K562 (cell line): ENCODE measurements around the gene QPRT. TPM values are rescaled to one million over a fixed set of nuclear protein-coding genes. Genes with fewer than 3 reads are reported as not detected.
A peak's percentile ranks its signal among the peaks of the same experiment; 100 is the strongest.
"Not testable (repeated sequence)": the region's sequence is repeated elsewhere in the genome, so short reads cannot be mapped to it uniquely, and the experiment has no call there.

ENCODE experiments used
- ATAC-seq: fragments of 200-7000 bp; cut with Tn5 transposase; 3 replicates; pipeline ENCODE4 v1.9.1; 2020; ENCODE audit warnings: moderate library complexity
- BruUV-seq: library from RNA; stranded (reverse); fragments of 400-500 nt; replicated peaks from 2 replicates; lab custom pipeline; 2021; lab: Mats Ljungman, UMichigan
- CTCF ChIA-PET: fragments of 300-600 bp; formaldehyde crosslinking; extraction: SDS; loops from one replicate; lab custom pipeline; 2021; ENCODE audit warnings: low intra/inter-chr PET ratio; lab: Yijun Ruan, JAX
- POLR2A ChIA-PET: fragments of 300-600, 350-650 bp; sonication (Branson Sonifier 250); formaldehyde crosslinking; extraction: SDS; loops from one replicate; lab custom pipeline; 2021; ENCODE audit warnings: antibody characterized with exemption, inconsistent platforms; lab: Yijun Ruan, JAX
- DNase-seq, 4 experiments: peaks; one replicate each; pipeline versions ENCODE4 v3.0.0 to v3.0.0-alpha.2; 2011 to 2018; ENCODE audit warnings: low spot score in 3 of 4, mixed read lengths in 3 of 4; ENCODE audit errors: extremely low read depth in 1 of 4
- FAIRE-seq: peaks from 2 replicates; lab custom pipeline; 2011; peaks lifted over from hg19 to GRCh38; lab: Jason Lieb, UNC
- H2AFZ ChIP-seq: 2 replicates; pipeline ENCODE4 v1.6.0; 2011; ENCODE audit warnings: low read depth, low read length, control low read depth, inconsistent platforms
- H3K27ac ChIP-seq: fragments of 200-600 bp; 3 replicates; pipeline ENCODE4 v1.8.0; 2011; ENCODE audit warnings: low read depth, mild to moderate bottlenecking, control low read depth, inconsistent platforms, low read length, moderate library complexity, mixed read lengths; ENCODE audit errors: extremely low read depth
- H3K27me3 ChIP-seq, 2 experiments: fragments of 300-600 bp in 1 of 2; 2 replicates in 1 of 2; 3 replicates in 1 of 2; pipeline versions ENCODE4 v1.6.0 to v1.8.0; 2011; ENCODE audit warnings: inconsistent platforms in 2 of 2, low read length in 2 of 2, mild to moderate bottlenecking in 1 of 2, mixed read lengths in 1 of 2, moderate library complexity in 1 of 2; ENCODE audit not compliant: control insufficient read depth in 2 of 2, insufficient read depth in 2 of 2
- H3K36me3 ChIP-seq: fragments of 300-600 bp; 3 replicates; pipeline ENCODE4 v1.8.0; 2011; ENCODE audit warnings: mild to moderate bottlenecking, low read length, inconsistent platforms; ENCODE audit not compliant: control insufficient read depth, insufficient read depth
- H3K4me1 ChIP-seq, 2 experiments: fragments of 200-600 bp in 1 of 2; replicated peaks in 1 of 2; 2 replicates in 1 of 2; 3 replicates in 1 of 2; pipeline versions ENCODE4 v1.5.1 to v1.8.0; 2011; ENCODE audit warnings: inconsistent platforms in 2 of 2, low read length in 2 of 2, mild to moderate bottlenecking in 1 of 2, mixed read lengths in 1 of 2, moderate library complexity in 1 of 2; ENCODE audit not compliant: control insufficient read depth in 2 of 2, insufficient read depth in 2 of 2
- H3K4me2 ChIP-seq: 2 replicates; pipeline ENCODE4 v1.6.1; 2011; ENCODE audit warnings: low read length, control low read depth, inconsistent platforms, mixed read lengths; ENCODE audit not compliant: insufficient read depth
- H3K4me3 ChIP-seq: fragments of 200-600 bp; sonication (generic), shearing (Covaris generic); 2 replicates; pipeline ENCODE4 v1.5.1; 2016; ENCODE audit warnings: control low read depth, inconsistent platforms
- H3K79me2 ChIP-seq: fragments of 200-600 bp; 3 replicates; pipeline ENCODE4 v1.8.0; 2011; ENCODE audit warnings: low read length, inconsistent platforms; ENCODE audit not compliant: control insufficient read depth, insufficient read depth
- H3K9ac ChIP-seq, 2 experiments: 2 replicates each; pipeline versions ENCODE4 v1.6.0 to v1.6.1; 2011; ENCODE audit warnings: low read depth in 2 of 2, low read length in 2 of 2, control low read depth in 1 of 2, inconsistent platforms in 1 of 2, mild to moderate bottlenecking in 1 of 2, mixed read lengths in 1 of 2; ENCODE audit not compliant: insufficient read depth in 1 of 2
- H3K9me1 ChIP-seq: one replicate; pipeline ENCODE4 v1.6.0; 2011; ENCODE audit warnings: inconsistent platforms, mild to moderate bottlenecking, low read length, moderate library complexity; ENCODE audit not compliant: control insufficient read depth, insufficient read depth
- H3K9me3 ChIP-seq: replicated peaks from 2 replicates; pipeline ENCODE4 v1.5.1; 2011; ENCODE audit warnings: low read depth, low read length, inconsistent platforms; ENCODE audit not compliant: control insufficient read depth, insufficient read depth
- H4K20me1 ChIP-seq: replicated peaks from 2 replicates; pipeline ENCODE4 v1.6.1; 2011; ENCODE audit warnings: low read length, inconsistent platforms, mixed read lengths; ENCODE audit not compliant: control insufficient read depth, insufficient read depth
- C11orf30 ChIP-seq: fragments of 450-650 bp; IDR thresholded peaks from 2 replicates; pipeline ENCODE4 v1.6.1; 2016; ENCODE audit warnings: low read depth, mild to moderate bottlenecking
- EHMT2 ChIP-seq: fragments of 450-650 bp; IDR thresholded peaks from 2 replicates; pipeline ENCODE4 v1.6.1; 2018; ENCODE audit warnings: antibody characterized with exemption
- NCOA1 ChIP-seq: fragments of 450-650 bp; IDR thresholded peaks from 2 replicates; pipeline ENCODE4 v1.6.1; 2016; ENCODE audit warnings: low read depth
- YBX1 ChIP-seq: fragments of 450-650 bp; IDR thresholded peaks from 2 replicates; pipeline ENCODE4 v1.7.1; 2016; ENCODE audit warnings: mild to moderate bottlenecking
- ZNF316 ChIP-seq: fragments of 450-650 bp; IDR thresholded peaks from 2 replicates; pipeline ENCODE4 v1.6.1; 2016
- WGBS: fragments of 100-300 bp; shearing (Covaris generic); methylation state at CpG from one replicate; pipeline ENCODE4 v1.1.6; 2016; ENCODE audit warnings: low coverage, mixed read lengths; ENCODE audit not compliant: insufficient coverage; ENCODE audit errors: missing lambda C conversion rate; 5-methylcytosine and 5-hydroxymethylcytosine counted together
- in situ Hi-C: fragments of 300-500 bp; cut with MboI; formaldehyde crosslinking; loops from 4 replicates; pipeline ENCODE4 v1.15.0; 2018; ENCODE audit warnings: inconsistent platforms, mixed read lengths
- intact Hi-C: fragments of 100-400 bp; cut with micrococcal nuclease; formaldehyde crosslinking; loops from 2 replicates; pipeline ENCODE4 v1.14.2; 2022
- polyA plus RNA-seq, 8 experiments: library from polyadenylated mRNA; depleted of rRNA in 4 of 8; stranded (reverse) in 5 of 8; unstranded in 3 of 8; fragments of >200 nt; fragmentation: Nextera tagmentation in 2 of 8; fragmentation: Illumina TruSeq in 1 of 8; extraction: Ambion mirVana in 2 of 8; extraction: Trizol in 1 of 8; gene quantifications; 2 replicates each; pipeline versions ENCODE4 v1.2.1 to v1.2.3, GENCODE V29; 2011 to 2014; ENCODE audit warnings: inconsistent platforms in 1 of 8, missing spikeins in 1 of 8
- total RNA-seq, 7 experiments: library from RNA; depleted of rRNA in 6 of 7; stranded (reverse); fragments of >200 nt in 6 of 7; fragmentation: Illumina TruSeq in 2 of 7; extraction: Trizol in 2 of 7; gene quantifications; 2 replicates each; pipeline versions ENCODE4 v1.2.1 to v1.2.3, GENCODE V29; 2011 to 2021; ENCODE audit warnings: low replicate concordance in 1 of 7
- TF ChIP-seq, protein P1 (sequence below): fragments of 450-650 bp; formaldehyde crosslinking; IDR thresholded peaks from 2 replicates; pipeline ENCODE4 v1.4.0; 2022; ENCODE audit warnings: missing genetic modification characterization
- TF ChIP-seq, protein P2 (sequence below), 2 experiments: fragments of 450-650 bp; IDR thresholded peaks; 2 replicates each; pipeline ENCODE4 v1.6.1; 2016
- TF ChIP-seq, protein P3 (sequence below): fragments of 450-650 bp; IDR thresholded peaks from 2 replicates; pipeline ENCODE4 v1.6.1; 2016; ENCODE audit warnings: borderline replicate concordance
- TF ChIP-seq, protein P4 (sequence below), 2 experiments: fragments of 250-450 bp in 1 of 2; fragments of 450-650 bp in 1 of 2; sonication (Bioruptor Pico) in 1 of 2; IDR thresholded peaks; 2 replicates each; pipeline versions ENCODE4 v1.6.1 to v1.8.0; 2016 to 2021; ENCODE audit warnings: mild to moderate bottlenecking in 2 of 2, moderate library complexity in 2 of 2, missing compliant biosample characterization in 1 of 2, missing genetic modification characterization in 1 of 2
- TF ChIP-seq, protein P5 (sequence below): fragments of 450-650 bp; IDR thresholded peaks from 2 replicates; pipeline ENCODE4 v1.7.0; 2016; ENCODE audit warnings: borderline replicate concordance

Gene QPRT
- total and polyA plus RNA-seq, 9 of the 15 experiments (the other 6 are each of a cell fraction or from before 2014, with no cell fraction given), result 7.7 to 112 (median 64.1) TPM

DNA sequence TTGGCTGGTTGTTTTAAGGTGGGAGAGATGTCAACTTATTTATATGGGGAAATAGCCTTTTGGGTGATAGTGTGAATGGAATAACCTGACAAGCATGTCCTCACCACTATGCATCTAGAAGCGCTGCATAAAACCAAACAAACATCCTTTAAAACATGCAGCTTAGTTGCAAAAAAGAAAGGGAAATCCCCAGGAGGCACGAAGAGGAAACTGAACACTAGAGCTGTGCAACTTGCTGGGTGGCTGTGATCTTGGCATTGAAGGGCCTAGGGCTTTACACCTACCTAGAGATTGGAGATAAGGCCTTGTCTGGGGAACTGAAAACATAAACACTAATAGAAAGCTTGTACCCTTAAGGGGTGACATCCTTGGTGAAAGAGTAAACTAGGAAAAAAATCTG lies 59.5 kb downstream of the QPRT start (continued):
- TF ChIP-seq, protein P1, sequence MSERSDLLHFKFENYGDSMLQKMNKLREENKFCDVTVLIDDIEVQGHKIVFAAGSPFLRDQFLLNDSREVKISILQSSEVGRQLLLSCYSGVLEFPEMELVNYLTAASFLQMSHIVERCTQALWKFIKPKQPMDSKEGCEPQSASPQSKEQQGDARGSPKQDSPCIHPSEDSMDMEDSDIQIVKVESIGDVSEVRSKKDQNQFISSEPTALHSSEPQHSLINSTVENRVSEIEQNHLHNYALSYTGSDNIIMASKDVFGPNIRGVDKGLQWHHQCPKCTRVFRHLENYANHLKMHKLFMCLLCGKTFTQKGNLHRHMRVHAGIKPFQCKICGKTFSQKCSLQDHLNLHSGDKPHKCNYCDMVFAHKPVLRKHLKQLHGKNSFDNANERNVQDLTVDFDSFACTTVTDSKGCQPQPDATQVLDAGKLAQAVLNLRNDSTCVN (CRISPR knock-in tag), result no peak
- TF ChIP-seq NCOA1, result no peak

DNA sequence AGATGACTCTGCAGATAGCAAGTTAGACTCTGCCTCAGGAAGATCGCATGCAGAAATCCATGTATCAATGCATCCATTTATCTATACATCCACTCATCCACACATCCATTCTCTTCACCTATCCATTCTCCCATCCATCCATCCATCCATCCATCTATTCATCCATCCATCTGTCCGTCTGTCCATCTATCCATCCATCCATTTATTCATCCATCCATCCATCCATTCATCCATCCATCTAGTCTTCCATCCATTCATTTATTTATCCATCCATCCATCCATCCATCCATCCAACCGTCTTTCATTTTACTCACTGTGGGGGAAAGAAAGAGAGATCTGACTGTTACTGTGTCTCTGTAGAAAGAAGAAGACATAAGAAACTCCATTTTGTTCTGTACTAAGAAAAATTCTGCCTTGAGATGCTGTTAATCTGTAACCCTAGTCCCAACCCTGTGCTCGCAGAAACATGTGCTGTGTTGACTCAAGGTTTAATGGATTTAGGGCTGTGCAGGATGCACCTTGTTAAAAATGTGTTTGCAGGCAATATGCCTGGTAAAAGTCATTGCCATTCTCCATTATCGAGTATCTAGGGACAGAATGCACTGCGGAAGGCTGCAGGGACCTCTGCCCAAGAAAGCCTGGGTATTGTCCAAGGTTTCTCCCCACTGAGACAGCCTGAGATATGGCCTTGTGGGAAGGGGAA lies 61.1 kb downstream of the QPRT start:
- peak overlapping the region in 1 of 2 experiments; percentile 47; a peak in 1 of 4 replicates for H3K9ac ChIP-seq
- H2AFZ ChIP-seq, H3K9me1 ChIP-seq, H3K27me3 ChIP-seq, H3K9me3 ChIP-seq, in situ Hi-C loops, intact Hi-C loops, H3K4me3 ChIP-seq, H4K20me1 ChIP-seq, DNase-seq, H3K79me2 ChIP-seq, CTCF ChIA-PET, BruUV-seq, FAIRE-seq, H3K36me3 ChIP-seq, ATAC-seq, H3K27ac ChIP-seq: not testable (repeated sequence)
- 0 out of 2 replicates have a peak overlapping the region, but pooled peaks have one; percentile 0 for H3K4me2 ChIP-seq
- POLR2A ChIA-PET, result interaction anchor here (1.1 kb wide), 1 partner anchor 34 kb away, joined by 3 read pairs; no protein-coding TSS in a partner anchor
- H3K4me1 ChIP-seq, result peaks cover 2 to 20% of the 10 kb centered on the region in 2 experiments; a peak in 4 of 5 replicates
- TF ChIP-seq, protein P2, sequence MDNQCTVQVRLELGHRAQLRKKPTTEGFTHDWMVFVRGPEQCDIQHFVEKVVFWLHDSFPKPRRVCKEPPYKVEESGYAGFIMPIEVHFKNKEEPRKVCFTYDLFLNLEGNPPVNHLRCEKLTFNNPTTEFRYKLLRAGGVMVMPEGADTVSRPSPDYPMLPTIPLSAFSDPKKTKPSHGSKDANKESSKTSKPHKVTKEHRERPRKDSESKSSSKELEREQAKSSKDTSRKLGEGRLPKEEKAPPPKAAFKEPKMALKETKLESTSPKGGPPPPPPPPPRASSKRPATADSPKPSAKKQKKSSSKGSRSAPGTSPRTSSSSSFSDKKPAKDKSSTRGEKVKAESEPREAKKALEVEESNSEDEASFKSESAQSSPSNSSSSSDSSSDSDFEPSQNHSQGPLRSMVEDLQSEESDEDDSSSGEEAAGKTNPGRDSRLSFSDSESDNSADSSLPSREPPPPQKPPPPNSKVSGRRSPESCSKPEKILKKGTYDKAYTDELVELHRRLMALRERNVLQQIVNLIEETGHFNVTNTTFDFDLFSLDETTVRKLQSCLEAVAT (IDR thresholded peaks at IDR 0.05), result 0 out of 4 replicates have a peak, but pooled peaks of 1 of the 2 experiments have one; percentile 23
- 0 out of 2 replicates have a peak, but pooled peaks have one; percentile 40 for TF ChIP-seq YBX1
- TF ChIP-seq, protein P3, sequence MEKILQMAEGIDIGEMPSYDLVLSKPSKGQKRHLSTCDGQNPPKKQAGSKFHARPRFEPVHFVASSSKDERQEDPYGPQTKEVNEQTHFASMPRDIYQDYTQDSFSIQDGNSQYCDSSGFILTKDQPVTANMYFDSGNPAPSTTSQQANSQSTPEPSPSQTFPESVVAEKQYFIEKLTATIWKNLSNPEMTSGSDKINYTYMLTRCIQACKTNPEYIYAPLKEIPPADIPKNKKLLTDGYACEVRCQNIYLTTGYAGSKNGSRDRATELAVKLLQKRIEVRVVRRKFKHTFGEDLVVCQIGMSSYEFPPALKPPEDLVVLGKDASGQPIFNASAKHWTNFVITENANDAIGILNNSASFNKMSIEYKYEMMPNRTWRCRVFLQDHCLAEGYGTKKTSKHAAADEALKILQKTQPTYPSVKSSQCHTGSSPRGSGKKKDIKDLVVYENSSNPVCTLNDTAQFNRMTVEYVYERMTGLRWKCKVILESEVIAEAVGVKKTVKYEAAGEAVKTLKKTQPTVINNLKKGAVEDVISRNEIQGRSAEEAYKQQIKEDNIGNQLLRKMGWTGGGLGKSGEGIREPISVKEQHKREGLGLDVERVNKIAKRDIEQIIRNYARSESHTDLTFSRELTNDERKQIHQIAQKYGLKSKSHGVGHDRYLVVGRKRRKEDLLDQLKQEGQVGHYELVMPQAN, result 0 out of 2 replicates have a peak, but pooled peaks have one; percentile 25
- TF ChIP-seq EHMT2, result peak; percentile 45; the same call in 1 of the 2 replicates
- TF ChIP-seq C11orf30, result peak; percentile 21; the same call in 1 of the 2 replicates
- 0 out of 2 replicates have a peak, but pooled peaks have one; percentile 11 for TF ChIP-seq ZNF316
- TF ChIP-seq, protein P4, sequence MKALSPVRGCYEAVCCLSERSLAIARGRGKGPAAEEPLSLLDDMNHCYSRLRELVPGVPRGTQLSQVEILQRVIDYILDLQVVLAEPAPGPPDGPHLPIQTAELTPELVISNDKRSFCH (CRISPR knock-in tag; IDR thresholded peaks at IDR 0.05), result not testable (repeated sequence)
- TF ChIP-seq, protein P4 (tag; IDR thresholded peaks at IDR 0.05), result 0 out of 2 replicates have a peak, but pooled peaks have one; percentile 24
- TF ChIP-seq, protein P5, sequence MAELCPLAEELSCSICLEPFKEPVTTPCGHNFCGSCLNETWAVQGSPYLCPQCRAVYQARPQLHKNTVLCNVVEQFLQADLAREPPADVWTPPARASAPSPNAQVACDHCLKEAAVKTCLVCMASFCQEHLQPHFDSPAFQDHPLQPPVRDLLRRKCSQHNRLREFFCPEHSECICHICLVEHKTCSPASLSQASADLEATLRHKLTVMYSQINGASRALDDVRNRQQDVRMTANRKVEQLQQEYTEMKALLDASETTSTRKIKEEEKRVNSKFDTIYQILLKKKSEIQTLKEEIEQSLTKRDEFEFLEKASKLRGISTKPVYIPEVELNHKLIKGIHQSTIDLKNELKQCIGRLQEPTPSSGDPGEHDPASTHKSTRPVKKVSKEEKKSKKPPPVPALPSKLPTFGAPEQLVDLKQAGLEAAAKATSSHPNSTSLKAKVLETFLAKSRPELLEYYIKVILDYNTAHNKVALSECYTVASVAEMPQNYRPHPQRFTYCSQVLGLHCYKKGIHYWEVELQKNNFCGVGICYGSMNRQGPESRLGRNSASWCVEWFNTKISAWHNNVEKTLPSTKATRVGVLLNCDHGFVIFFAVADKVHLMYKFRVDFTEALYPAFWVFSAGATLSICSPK, result 0 out of 2 replicates have a peak, but pooled peaks have one; percentile 53
- WGBS, result 26% methylated on average over 6 of the region's 6 CpGs
